C4-2B (cell line): ENCODE results near the gene KRTAP10-6.

Source experiments
- ZFX ChIP-seq: fragments of 450-650 bp; IDR thresholded peaks from 2 replicates; pipeline ENCODE4 v1.6.1; 2017
- TF ChIP-seq, protein P1 (sequence below): fragments of 450-650 bp; conservative IDR thresholded peaks from 2 replicates; pipeline ENCODE4 v1.5.1; 2017; ENCODE audit warnings: mild to moderate bottlenecking

- TF ChIP-seq, protein P1, sequence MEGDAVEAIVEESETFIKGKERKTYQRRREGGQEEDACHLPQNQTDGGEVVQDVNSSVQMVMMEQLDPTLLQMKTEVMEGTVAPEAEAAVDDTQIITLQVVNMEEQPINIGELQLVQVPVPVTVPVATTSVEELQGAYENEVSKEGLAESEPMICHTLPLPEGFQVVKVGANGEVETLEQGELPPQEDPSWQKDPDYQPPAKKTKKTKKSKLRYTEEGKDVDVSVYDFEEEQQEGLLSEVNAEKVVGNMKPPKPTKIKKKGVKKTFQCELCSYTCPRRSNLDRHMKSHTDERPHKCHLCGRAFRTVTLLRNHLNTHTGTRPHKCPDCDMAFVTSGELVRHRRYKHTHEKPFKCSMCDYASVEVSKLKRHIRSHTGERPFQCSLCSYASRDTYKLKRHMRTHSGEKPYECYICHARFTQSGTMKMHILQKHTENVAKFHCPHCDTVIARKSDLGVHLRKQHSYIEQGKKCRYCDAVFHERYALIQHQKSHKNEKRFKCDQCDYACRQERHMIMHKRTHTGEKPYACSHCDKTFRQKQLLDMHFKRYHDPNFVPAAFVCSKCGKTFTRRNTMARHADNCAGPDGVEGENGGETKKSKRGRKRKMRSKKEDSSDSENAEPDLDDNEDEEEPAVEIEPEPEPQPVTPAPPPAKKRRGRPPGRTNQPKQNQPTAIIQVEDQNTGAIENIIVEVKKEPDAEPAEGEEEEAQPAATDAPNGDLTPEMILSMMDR, result no peak
- no peak for TF ChIP-seq ZFX
These were observed 43.4 kb downstream of the KRTAP10-6 start for GRCh38 chr21:44548922-44549321.
